GM18858 (cell line): ENCODE data around the gene DGKD.

Experiments
- ATAC-seq: cut with Tn5 transposase; IDR thresholded peaks from one replicate; pipeline ENCODE4 v1.9.1; 2021; ENCODE audit not compliant: unreplicated experiment

The DGKD gene

DNA sequence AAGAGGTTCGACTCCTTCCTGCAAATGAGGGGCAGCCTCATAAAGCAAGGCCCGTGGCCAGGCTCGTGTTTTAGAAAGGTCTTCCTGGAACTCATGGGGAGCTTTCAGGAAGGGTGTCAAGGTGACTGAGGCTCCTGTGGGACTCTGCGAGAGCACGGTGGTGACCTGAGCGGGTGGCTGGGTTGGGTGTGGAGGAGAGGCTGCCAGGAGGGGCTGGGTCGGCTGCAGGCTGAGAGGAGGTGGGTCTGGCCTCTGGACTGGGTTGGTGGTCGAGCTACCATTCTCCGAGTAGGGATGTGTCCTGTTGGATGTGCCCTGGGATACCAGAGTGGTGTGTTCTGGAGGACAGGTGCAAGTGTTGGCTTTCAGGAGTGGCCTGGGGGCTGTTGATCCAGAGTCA, 86.4 kb downstream of the DGKD start:
- no peak for ATAC-seq

DNA sequence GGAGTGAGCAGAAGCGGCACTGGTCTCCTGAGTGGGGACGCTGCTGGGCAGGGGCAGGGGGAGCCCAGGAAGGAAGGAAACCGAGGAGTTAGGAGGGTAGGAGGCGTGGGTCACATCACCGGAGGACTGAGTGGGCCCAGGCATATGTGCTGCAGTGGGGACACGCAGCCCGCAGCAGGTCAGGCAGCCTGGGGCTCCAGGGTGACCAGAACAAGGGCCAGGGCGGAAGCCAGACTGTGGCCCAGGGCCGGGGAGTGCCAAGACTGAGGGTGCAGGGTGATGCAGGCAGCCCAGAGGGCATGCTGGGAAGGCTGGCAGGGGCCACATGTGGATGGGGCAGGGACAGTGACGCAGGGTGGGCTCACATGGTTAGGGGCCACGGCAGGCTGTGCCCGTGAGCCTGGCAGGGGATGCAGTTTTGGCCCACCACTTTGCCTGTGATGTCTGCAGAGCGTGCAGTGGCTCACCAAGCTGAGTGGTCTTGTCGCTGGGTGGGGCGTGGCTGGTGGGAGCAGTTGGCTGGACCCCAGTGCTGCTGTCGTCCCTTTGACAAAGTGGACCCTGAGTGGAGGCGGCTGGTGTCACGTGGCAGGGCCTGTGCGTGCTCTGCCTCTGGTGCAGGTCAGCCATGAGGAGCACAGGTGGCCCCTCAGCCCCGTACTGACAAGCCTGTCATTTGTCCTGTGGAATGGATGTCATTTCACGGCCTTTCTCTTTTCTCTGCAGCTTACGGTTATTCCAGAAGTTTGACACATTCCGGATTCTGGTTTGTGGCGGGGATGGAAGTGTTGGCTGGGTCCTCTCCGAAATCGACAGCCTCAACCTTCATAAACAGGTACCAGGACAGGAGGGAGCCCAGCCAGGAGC, 87.1 kb downstream of the DGKD start:
- no peak for ATAC-seq

GRCh38 chr2:233442028-233442310, 87.7 kb downstream of the DGKD start:
- ATAC-seq = no peak

DNA sequence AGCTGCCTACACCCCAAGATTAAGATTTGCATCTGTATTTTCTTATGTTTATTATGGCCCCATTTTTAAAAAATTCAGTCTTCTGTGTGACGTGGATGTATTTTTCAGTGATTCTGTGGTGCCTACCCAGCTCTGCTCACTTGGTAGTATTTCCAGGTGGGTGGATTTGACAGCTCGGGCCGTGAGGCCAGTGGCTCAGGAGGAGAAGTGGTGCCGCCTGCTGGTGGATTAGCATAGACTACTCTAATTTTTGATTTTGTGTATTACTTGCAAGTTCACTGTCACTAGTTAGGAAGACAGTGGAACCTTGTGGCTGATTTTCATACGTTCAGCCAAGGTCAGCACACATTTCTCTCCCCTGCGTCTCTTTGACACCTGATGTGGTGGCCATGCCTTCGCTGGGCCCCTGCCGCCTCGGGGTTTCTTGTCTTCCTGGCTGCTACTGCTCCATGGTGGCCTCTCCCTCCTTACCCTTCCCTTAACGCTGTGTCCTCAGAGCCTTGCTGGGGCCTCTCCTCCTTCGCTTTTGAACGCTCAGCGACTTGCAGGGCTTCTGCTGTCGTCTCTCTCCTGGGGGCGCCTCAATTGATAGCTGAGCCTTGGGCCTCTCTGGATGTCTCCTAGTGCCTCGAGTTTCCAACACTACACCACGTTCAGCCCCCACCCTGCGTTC, 89.4 kb downstream of the DGKD start:
- ATAC-seq = no peak

GRCh38 chr2:233444501-233444900, 90.2 kb downstream of the DGKD start:
- no peak for ATAC-seq

DNA sequence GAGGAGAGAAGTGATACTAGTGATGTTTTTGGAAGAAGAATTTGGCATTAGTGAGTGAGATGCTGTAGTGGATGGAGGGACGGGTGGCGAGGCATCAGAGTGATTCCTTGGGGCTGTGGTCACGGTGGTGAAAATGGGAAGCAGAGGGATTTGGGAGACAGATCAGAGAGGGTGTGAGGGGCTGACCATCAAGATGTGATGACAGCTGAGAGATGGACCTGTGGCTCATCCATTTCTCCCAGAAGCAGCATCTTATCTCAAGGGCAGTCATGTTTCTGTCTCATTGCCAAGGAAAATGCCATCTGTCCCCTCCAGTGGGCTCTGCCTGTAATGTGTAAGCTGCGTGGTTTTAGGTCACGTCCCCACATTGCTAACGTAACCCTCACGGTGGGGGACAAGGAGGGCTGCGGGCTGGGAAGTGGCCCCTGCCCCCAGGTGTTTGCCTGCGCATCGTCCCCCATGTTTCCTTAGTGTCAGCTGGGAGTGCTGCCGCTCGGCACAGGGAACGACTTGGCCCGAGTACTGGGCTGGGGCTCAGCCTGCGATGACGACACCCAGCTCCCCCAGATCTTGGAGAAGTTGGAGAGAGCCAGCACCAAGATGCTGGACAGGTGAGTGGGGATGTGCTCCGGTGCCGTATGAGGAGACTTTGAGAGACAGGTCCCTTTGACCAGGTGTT, 91.0 kb downstream of the DGKD start:
- no peak for ATAC-seq

DNA sequence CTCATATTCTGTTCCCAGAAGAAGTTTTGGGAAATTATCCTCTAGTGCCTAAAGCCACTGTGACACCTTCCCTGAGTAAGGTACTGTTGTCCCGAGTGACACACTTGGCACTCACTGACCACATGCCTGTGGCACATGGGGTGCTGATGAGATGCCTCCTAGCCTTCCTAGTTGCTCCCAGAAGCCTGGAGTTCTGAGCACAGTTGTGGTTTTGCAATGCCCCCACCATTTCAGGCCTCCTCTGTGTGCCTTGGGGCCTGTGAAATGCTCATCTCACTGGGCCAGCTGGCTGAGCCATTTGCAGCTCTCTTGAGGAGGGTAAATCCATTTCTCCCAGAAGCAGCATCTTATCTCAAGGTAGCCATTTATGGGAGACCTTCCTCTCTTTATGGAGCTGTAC, 91.8 kb downstream of the DGKD start:
- ATAC-seq = no peak

DNA sequence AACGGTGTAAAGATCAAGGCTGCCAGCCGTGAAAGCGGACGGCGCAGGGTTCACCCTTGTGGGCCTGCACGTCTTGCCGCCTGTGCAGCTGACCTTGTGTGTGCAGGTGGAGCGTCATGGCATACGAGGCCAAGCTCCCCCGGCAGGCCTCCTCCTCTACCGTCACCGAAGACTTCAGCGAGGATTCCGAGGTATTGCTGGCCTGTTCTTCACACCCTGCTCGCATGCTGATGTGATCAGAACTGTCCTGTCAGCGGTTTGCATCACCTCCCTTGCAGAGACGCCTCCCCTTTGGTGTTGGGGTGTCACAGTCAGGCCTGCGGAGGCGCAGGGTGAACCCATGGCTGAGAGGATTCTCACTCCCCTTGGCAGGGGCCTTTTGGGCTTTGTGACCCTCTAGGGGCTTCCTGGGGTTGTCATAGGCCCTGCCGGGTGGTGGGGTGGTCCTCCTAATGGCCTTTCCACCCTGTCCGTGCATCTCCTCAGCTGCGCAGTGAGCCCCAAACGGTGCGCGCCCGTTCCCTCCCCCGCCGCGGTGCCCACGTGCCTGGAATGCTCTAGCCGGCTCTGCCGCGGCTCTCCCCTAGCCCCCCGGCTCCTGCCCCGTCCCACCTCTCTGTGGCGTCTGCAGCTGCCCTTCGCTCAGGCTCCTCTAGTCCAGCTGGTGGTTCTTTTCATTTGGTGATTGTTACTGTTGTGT, 92.5 kb downstream of the DGKD start:
- ATAC-seq = no peak

DNA sequence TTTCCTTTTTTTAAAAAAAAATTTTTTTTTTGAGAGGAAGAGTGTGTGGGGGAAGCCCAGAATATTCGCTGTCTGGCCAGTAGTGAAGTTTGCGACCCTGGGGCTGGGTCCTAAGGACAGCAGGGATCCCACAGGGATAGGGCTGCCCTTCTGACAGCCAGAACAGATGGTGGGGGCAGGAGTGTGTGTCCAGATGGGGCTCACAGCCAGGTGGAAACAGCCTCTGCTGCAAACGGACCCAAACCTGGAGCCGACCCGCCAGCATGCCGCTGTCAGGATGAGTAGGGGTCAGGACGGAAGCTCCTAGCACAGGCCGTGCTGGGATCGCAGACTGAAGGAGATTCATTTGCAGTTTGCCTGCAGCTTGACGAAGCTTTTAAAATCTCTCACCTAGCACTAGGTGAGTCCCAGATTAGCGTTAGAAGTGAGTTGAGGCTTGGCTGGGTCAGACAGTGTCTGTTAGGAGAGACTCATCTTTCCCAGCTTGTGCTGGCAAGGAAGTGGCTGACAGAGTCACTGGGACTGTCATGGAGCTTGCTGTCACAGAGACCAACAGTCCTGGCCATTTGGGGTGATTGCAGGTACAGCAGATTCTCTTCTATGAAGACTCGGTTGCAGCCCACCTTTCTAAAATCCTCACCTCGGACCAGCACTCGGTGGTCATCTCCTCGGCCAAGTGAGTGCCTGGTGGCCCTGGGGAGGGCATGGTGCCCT, 93.4 kb downstream of the DGKD start:
- no peak for ATAC-seq

- no peak for ATAC-seq
These were observed 93.9 kb downstream of the DGKD start for GRCh38 chr2:233448220-233448559.

- no peak for ATAC-seq
These were observed 94.3 kb downstream of the DGKD start for GRCh38 chr2:233448575-233448974.

- ATAC-seq = no peak
These were observed 95.0 kb downstream of the DGKD start for GRCh38 chr2:233449081-233449901.

- no peak for ATAC-seq
These were observed 95.9 kb downstream of the DGKD start for GRCh38 chr2:233449921-233450863.

- ATAC-seq = no peak
These were observed 96.7 kb downstream of the DGKD start for GRCh38 chr2:233450864-233451575.

DNA sequence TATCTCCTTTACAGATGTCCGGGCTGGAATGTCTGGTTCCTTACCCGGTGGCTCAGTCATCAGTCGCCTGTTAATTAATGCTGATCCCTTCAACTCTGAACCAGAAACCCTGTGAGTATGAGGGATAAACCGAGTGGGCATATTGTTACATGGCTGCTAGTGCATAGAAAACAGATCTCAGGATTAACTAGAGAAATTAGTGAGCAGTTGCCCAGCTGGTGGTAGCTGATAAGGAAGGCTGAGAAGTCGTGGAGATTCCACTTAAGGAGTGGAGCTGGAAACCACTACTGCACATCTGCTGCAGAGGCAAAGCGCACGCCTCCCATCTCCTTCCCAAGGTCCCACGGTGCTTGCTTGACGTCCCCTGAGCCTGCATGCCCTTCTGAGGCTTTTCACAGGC, 97.7 kb downstream of the DGKD start:
- ATAC-seq = no peak

- no peak for ATAC-seq
These were observed 99.0 kb downstream of the DGKD start for GRCh38 chr2:233453111-233453915.

DNA sequence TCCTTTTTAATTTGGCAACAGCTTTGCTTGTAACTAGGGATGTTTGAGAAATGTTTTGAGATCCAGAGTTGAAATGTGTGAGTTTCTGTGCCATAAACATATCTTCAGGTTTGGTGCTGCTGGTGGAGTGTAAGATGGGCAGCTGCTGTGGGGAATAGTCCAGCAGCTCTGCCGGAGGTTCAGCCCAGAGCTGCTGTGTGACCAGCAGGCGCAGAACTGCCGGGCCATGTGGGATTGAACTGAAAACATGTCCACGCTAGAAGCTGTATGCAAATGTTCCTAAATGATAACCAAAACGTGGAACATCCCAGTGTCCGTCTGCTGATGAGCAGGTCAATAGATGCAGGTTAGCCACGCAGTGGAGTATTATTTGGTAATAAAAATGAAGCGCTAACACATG, 99.6 kb downstream of the DGKD start:
- no peak for ATAC-seq

GRCh38 chr2:233455006-233455405, 100.7 kb downstream of the DGKD start:
- ATAC-seq = no peak
